OCI-LY7 (cell line): Measurements from ENCODE around the gene MYLIP. TPM values are rescaled to one million over a fixed set of nuclear protein-coding genes. Genes with fewer than 3 reads are reported as not detected.

Experiments used
- BruUV-seq: library from RNA; stranded (reverse); fragments of 400-500 nt; replicated peaks from 2 replicates; lab custom pipeline; 2021; lab: Mats Ljungman, UMichigan
- CTCF ChIA-PET: fragments of 300-600 bp; sonication (Branson Sonifier 250); formaldehyde crosslinking; loops from one replicate; lab custom pipeline; 2022; ENCODE audit warnings: antibody characterized with exemption; ENCODE audit not compliant: unreplicated experiment; lab: Charles Lee
- POLR2A ChIA-PET: fragments of 300-600 bp; sonication (Branson Sonifier 250); formaldehyde crosslinking; loops from one replicate; lab custom pipeline; 2022; ENCODE audit warnings: antibody characterized with exemption; lab: Charles Lee
- DNase-seq: peaks from one replicate; pipeline ENCODE4 v3.0.0-alpha.2; 2015; ENCODE audit warnings: low spot score
- H2AFZ ChIP-seq: fragments of 200-600 bp; sonication (generic), shearing (Covaris generic); 2 replicates; pipeline ENCODE4 v1.6.1; 2014; ENCODE audit warnings: mild to moderate bottlenecking, antibody characterized with exemption, low read length, moderate library complexity
- H3K27ac ChIP-seq: fragments of 200-600 bp; sonication (generic); 2 replicates; pipeline ENCODE4 v1.5.1; 2014; ENCODE audit warnings: mixed run types, low read depth, mild to moderate bottlenecking, moderate library complexity, low read length, inconsistent platforms; ENCODE audit not compliant: poor library complexity, severe bottlenecking
- H3K36me3 ChIP-seq: fragments of 200-600 bp; sonication (generic); 2 replicates; pipeline ENCODE4 v1.6.1; 2014; ENCODE audit warnings: mild to moderate bottlenecking, antibody characterized with exemption, low read length, moderate library complexity, mixed read lengths; ENCODE audit not compliant: insufficient read depth
- H3K4me1 ChIP-seq: fragments of 200-600 bp; sonication (generic); 2 replicates; pipeline ENCODE4 v1.5.1; 2014; ENCODE audit warnings: mild to moderate bottlenecking, low read length; ENCODE audit not compliant: insufficient read depth, poor library complexity, severe bottlenecking
- H3K4me2 ChIP-seq: fragments of 200-600 bp; sonication (generic); 2 replicates; pipeline ENCODE4 v1.6.1; 2014; ENCODE audit warnings: mild to moderate bottlenecking, low read length
- H3K4me3 ChIP-seq: fragments of 200-600 bp; sonication (generic); 2 replicates; pipeline ENCODE4 v1.5.1; 2014; ENCODE audit warnings: mild to moderate bottlenecking, low read depth, low read length; ENCODE audit not compliant: poor library complexity, severe bottlenecking
- H3K79me2 ChIP-seq: fragments of 200-600 bp; sonication (generic); 2 replicates; pipeline ENCODE4 v1.6.1; 2016; ENCODE audit warnings: low read depth, mild to moderate bottlenecking, low read length, moderate library complexity, mixed read lengths; ENCODE audit not compliant: insufficient read depth
- H3K9me2 ChIP-seq: fragments of 200-600 bp; sonication (generic); 2 replicates; pipeline ENCODE4 v1.6.1; 2016; ENCODE audit warnings: mild to moderate bottlenecking, low read length, mixed read lengths; ENCODE audit not compliant: insufficient read depth
- H3K9me3 ChIP-seq: fragments of 200-600 bp; sonication (generic); 2 replicates; pipeline ENCODE4 v1.6.1; 2014; ENCODE audit warnings: mild to moderate bottlenecking, mixed run types, low read length, mixed read lengths
- H4K20me1 ChIP-seq: fragments of 200-600 bp; sonication (generic); 2 replicates; pipeline ENCODE4 v1.6.1; 2014; ENCODE audit warnings: mild to moderate bottlenecking, antibody characterized with exemption, low read length, moderate library complexity, mixed read lengths; ENCODE audit not compliant: insufficient read depth
- CTCF ChIP-seq: fragments of 200-600 bp; sonication (generic); conservative IDR thresholded peaks from 2 replicates; pipeline ENCODE4 v1.5.1; 2014; ENCODE audit warnings: mild to moderate bottlenecking, antibody characterized with exemption, low read length, moderate library complexity, mixed read lengths
- EZH2phosphoT487 ChIP-seq: fragments of 200-600 bp; sonication (generic); IDR thresholded peaks from 2 replicates; pipeline ENCODE4 v1.6.1; 2018; ENCODE audit warnings: low read depth, borderline replicate concordance, mild to moderate bottlenecking, mixed run types, antibody characterized with exemption, low read length, moderate library complexity, mixed read lengths
- intact Hi-C: fragments of 100-400 bp; cut with micrococcal nuclease; formaldehyde crosslinking; loops from one replicate; pipeline ENCODE4 v1.10.0; 2022; ENCODE audit not compliant: unreplicated experiment
- total RNA-seq, 2 experiments: library from RNA; depleted of rRNA in 1 of 2; stranded (reverse); fragments of >200 nt in 1 of 2; shearing (Covaris generic) in 1 of 2; gene quantifications; 2 replicates each; pipeline ENCODE4 v1.2.3, GENCODE V29; 2014 to 2022

Gene MYLIP
- total RNA-seq, 2 experiments from 2014 or later: 8.5 to 15.3 TPM

- Histone ChIP-seq H3K4me3 (no peak overlapping the region), H3K36me3 (peaks cover 59% of the 10 kb centered on the region), H3K4me2 (peak overlapping the region; percentile 94; the same call in 1 of the 2 replicates), H2AFZ (no peak overlapping the region), H3K9me3 (no peaks in the 10 kb centered on the region), H4K20me1 (peaks cover 55% of the 10 kb centered on the region), H3K79me2 (peaks cover 97% of the 10 kb centered on the region), H3K27ac (no peak overlapping the region), H3K4me1 (peaks cover 54% of the 10 kb centered on the region), H3K9me2 (no peaks in the 10 kb centered on the region)
- CTCF ChIA-PET: no interaction called here
- BruUV-seq: no TSS peak
- no peak for DNase-seq
- TF ChIP-seq EZH2phosphoT487 (no peak), CTCF (no peak)
- intact Hi-C loops: loop anchor here (5.0 to 10.0 kb wide), 2 partner anchors 470 to 887 kb away; partner anchors contain the start of genes DTNBP1 and JARID2
- POLR2A ChIA-PET: interaction anchor here (0.7 to 1.2 kb wide), 4 partner anchors 19 to 246 kb away, joined by 3 read pairs; no protein-coding TSS in a partner anchor
Measured at GRCh38 chr6:16134430-16134829, 5.5 kb downstream of the MYLIP start.

GRCh38 chr6:16135066-16135465, 6.2 kb downstream of the MYLIP start:
- H3K4me1 ChIP-seq: peaks cover 54% of the 10 kb centered on the region

More at GRCh38 chr6:16135066-16135465, 6.2 kb downstream of the MYLIP start:
- no peaks in the 10 kb centered on the region for H3K9me3 ChIP-seq
- H3K36me3 ChIP-seq: peaks cover 59% of the 10 kb centered on the region
- no TSS peak for BruUV-seq
- DNase-seq: no peak
- peaks cover 53% of the 10 kb centered on the region for H4K20me1 ChIP-seq
- TF ChIP-seq EZH2phosphoT487 (no peak), CTCF (no peak)
- CTCF ChIA-PET: no interaction called here
- intact Hi-C loops: loop anchor here (10.0 kb wide), 1 partner anchor 470 kb away; the partner anchor contains the start of gene DTNBP1
- H3K4me3 ChIP-seq: no peak overlapping the region
- peaks cover 97% of the 10 kb centered on the region for H3K79me2 ChIP-seq
- H3K27ac ChIP-seq: no peak overlapping the region
- POLR2A ChIA-PET: no interaction called here
- no peak overlapping the region for H2AFZ ChIP-seq
- 0 out of 2 replicates have a peak overlapping the region, but pooled peaks have one; percentile 11 for H3K4me2 ChIP-seq
- no peaks in the 10 kb centered on the region for H3K9me2 ChIP-seq
